Mucosa of rectum (tissue), 2 donors: ENCODE results near the gene RUSF1.

Experiments
- H3K27ac ChIP-seq, 2 donors: one replicate each; pipeline ENCODE4 v1.7.0; 2013; ENCODE audit warnings: inconsistent platforms in 2 of 2, low read depth in 2 of 2, low read length in 2 of 2
- H3K27me3 ChIP-seq, 2 donors: one replicate each; pipeline ENCODE4 v1.7.0; 2013; ENCODE audit warnings: low read length in 2 of 2; ENCODE audit not compliant: control insufficient read depth in 2 of 2, insufficient read depth in 2 of 2
- H3K36me3 ChIP-seq, 2 donors: one replicate each; pipeline ENCODE4 v1.7.0; 2013; ENCODE audit warnings: low read length in 2 of 2; ENCODE audit not compliant: control insufficient read depth in 2 of 2, insufficient read depth in 2 of 2
- H3K4me1 ChIP-seq, 2 donors: one replicate each; pipeline ENCODE4 v1.7.0; 2013; ENCODE audit warnings: low read length in 2 of 2, mild to moderate bottlenecking in 1 of 2; ENCODE audit not compliant: control insufficient read depth in 2 of 2, insufficient read depth in 2 of 2
- H3K4me3 ChIP-seq, 2 donors: one replicate each; pipeline ENCODE4 v1.7.0; 2013; ENCODE audit warnings: low read length in 2 of 2
- H3K9ac ChIP-seq, 2 donors: one replicate each; pipeline ENCODE4 v1.7.0; 2013; ENCODE audit warnings: low read length in 2 of 2, low read depth in 1 of 2, mild to moderate bottlenecking in 1 of 2
- H3K9me3 ChIP-seq, 2 donors: one replicate each; pipeline ENCODE4 v1.7.0; 2013; ENCODE audit warnings: low read length in 2 of 2; ENCODE audit not compliant: control insufficient read depth in 2 of 2
- donor health status: healthy.
- donor health status: Normal muscosa, but diverticular disease.

RUSF1 gene

GRCh38 chr16:31501226-31501965 is 6.8 kb downstream of the RUSF1 start:
- no peak overlapping the region for H3K9ac ChIP-seq
- peaks cover 31 to 49% of the 10 kb centered on the region in 2 donors for H3K36me3 ChIP-seq
- no peaks in the 10 kb centered on the region for H3K9me3 ChIP-seq
- no peak overlapping the region for H3K4me3 ChIP-seq
- no peak overlapping the region for H3K27ac ChIP-seq
- H3K27me3 ChIP-seq: no peaks in the 10 kb centered on the region
- H3K4me1 ChIP-seq: peaks cover 0 to 2% of the 10 kb centered on the region in 2 donors

- no peaks in the 10 kb centered on the region for H3K9me3 ChIP-seq
- H3K27me3 ChIP-seq: no peaks in the 10 kb centered on the region
- no peak overlapping the region for H3K4me3 ChIP-seq
- peaks cover 0 to 1% of the 10 kb centered on the region in 2 donors for H3K4me1 ChIP-seq
- H3K36me3 ChIP-seq: peaks cover 33 to 52% of the 10 kb centered on the region in 2 donors
- no peak overlapping the region for H3K27ac ChIP-seq
- no peak overlapping the region for H3K9ac ChIP-seq
Measured at GRCh38 chr16:31499928-31500327, 8.3 kb downstream of the RUSF1 start.

GRCh38 chr16:31498493-31498892 is 9.7 kb downstream of the RUSF1 start:
- no peak overlapping the region for H3K4me3 ChIP-seq
- H3K4me1 ChIP-seq: no peaks in the 10 kb centered on the region
- no peak overlapping the region for H3K9ac ChIP-seq
- H3K27ac ChIP-seq: no peak overlapping the region
- H3K9me3 ChIP-seq: no peaks in the 10 kb centered on the region
- peaks cover 34 to 56% of the 10 kb centered on the region in 2 donors for H3K36me3 ChIP-seq
- H3K27me3 ChIP-seq: no peaks in the 10 kb centered on the region

- no peaks in the 10 kb centered on the region for H3K9me3 ChIP-seq
- H3K4me1 ChIP-seq: no peaks in the 10 kb centered on the region
- peaks cover 48 to 73% of the 10 kb centered on the region in 2 donors for H3K36me3 ChIP-seq
- H3K27me3 ChIP-seq: no peaks in the 10 kb centered on the region
- H3K27ac ChIP-seq: no peak overlapping the region
- H3K9ac ChIP-seq: no peak overlapping the region
- H3K4me3 ChIP-seq: no peak overlapping the region
Measured at GRCh38 chr16:31496670-31497069, 11.5 kb downstream of the RUSF1 start.

DNA sequence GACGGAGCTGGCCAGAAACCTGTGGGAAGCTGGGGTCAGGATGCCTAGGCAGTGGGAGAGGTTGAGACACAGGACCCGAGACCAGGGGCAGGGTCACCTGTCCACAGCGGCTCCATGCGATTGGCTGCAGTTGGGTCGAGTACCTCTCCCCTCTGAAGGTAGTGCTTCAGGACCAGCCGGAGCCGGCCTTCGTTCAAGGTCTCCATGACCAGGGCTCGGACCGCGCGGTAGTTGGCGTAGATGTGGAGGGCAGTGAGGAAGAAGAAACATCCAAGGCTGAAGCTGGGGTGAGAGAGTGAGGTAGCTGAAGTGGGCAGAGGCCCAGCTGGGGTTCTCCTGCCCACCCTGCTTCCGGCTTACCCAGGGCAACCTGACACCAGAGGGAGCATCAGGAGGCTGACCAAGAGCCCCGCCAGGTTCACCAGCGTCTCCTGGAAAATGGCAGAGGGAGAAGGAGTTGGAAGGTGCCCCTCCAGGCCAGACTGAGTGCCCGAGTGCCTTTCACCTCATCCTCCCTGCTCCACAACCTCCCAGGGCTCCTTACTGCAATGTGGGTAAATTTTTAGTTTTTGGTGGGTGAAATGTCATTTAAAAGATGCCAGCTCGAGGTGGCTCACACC is 14.6 kb downstream of the RUSF1 start:
- Histone ChIP-seq H3K4me1 (no peaks in the 10 kb centered on the region), H3K9me3 (no peaks in the 10 kb centered on the region), H3K9ac (no peak overlapping the region), H3K27ac (no peak overlapping the region), H3K4me3 (no peak overlapping the region), H3K27me3 (no peaks in the 10 kb centered on the region), H3K36me3 (peaks cover 42 to 65% of the 10 kb centered on the region in 2 donors)

- H3K4me3 ChIP-seq: no peak overlapping the region
- H3K27me3 ChIP-seq: no peaks in the 10 kb centered on the region
- H3K9ac ChIP-seq: no peak overlapping the region
- H3K4me1 ChIP-seq: peaks cover 12 to 15% of the 10 kb centered on the region in 2 donors
- no peak overlapping the region for H3K27ac ChIP-seq
- H3K9me3 ChIP-seq: no peaks in the 10 kb centered on the region
- peaks cover 30 to 51% of the 10 kb centered on the region in 2 donors for H3K36me3 ChIP-seq
Measured at GRCh38 chr16:31491778-31492418, 16.3 kb downstream of the RUSF1 start.

GRCh38 chr16:31489616-31490584 is 18.3 kb downstream of the RUSF1 start:
- Histone ChIP-seq H3K36me3 (peaks cover 19 to 33% of the 10 kb centered on the region in 2 donors), H3K4me1 (peaks cover 15 to 16% of the 10 kb centered on the region in 2 donors), H3K4me3 (no peak overlapping the region)

GRCh38 chr16:31489298-31489564 is 19.0 kb downstream of the RUSF1 start:
- Histone ChIP-seq H3K9ac (no peak overlapping the region), H3K4me3 (no peak overlapping the region), H3K9me3 (no peaks in the 10 kb centered on the region), H3K27me3 (no peaks in the 10 kb centered on the region), H3K36me3 (peaks cover 19 to 31% of the 10 kb centered on the region in 2 donors), H3K27ac (no peak overlapping the region), H3K4me1 (peaks cover 18 to 22% of the 10 kb centered on the region in 2 donors)

More at GRCh38 chr16:31489616-31490584, 18.3 kb downstream of the RUSF1 start:
- H3K27me3 ChIP-seq: no peaks in the 10 kb centered on the region
- no peaks in the 10 kb centered on the region for H3K9me3 ChIP-seq
- H3K9ac ChIP-seq: no peak overlapping the region
- no peak overlapping the region for H3K27ac ChIP-seq

DNA sequence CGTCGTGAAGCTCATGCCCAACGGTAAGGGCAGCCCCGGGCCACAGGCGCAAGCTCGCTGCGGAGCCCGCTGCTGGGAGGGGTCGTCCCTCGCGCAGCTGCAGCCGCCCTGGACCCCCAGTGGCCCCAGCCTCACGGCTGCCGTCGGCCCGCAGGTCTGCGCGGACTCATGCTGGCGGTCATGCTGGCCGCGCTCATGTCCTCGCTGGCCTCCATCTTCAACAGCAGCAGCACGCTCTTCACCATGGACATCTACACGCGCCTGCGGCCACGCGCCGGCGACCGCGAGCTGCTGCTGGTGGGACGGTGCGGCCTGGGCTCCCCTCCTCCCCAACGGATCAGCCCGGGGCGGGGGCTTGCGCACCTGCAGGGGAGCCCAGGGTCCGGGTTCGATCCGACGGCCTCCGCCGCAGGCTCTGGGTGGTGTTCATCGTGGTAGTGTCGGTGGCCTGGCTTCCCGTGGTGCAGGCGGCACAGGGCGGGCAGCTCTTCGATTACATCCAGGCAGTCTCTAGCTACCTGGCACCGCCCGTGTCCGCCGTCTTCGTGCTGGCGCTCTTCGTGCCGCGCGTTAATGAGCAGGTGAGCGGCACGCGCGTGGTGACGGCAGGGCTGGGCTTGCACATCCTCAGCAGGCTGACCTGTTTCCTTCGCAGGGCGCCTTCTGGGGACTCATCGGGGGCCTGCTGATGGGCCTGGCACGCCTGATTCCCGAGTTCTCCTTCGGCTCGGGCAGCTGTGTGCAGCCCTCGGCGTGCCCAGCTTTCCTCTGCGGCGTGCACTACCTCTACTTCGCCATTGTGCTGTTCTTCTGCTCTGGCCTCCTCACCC is 19.5 kb downstream of the RUSF1 start:
- Histone ChIP-seq H3K36me3 (peaks cover 16 to 29% of the 10 kb centered on the region in 2 donors), H3K9ac (peak overlapping the region in 1 of 2 donors; percentile 67), H3K4me3 (peak overlapping the region; percentile 69 to 77), H3K27me3 (no peaks in the 10 kb centered on the region), H3K9me3 (no peaks in the 10 kb centered on the region), H3K4me1 (peaks cover 18 to 22% of the 10 kb centered on the region in 2 donors), H3K27ac (no peak overlapping the region)
